GM19324 (cell line): ENCODE results near the gene DTNB.
"Not testable (repeated sequence)": the region's sequence is repeated elsewhere in the genome, so short reads cannot be mapped to it uniquely, and the experiment has no call there.

Source experiments
- ATAC-seq: cut with Tn5 transposase; IDR thresholded peaks from one replicate; pipeline ENCODE4 v1.9.1; 2021; ENCODE audit warnings: mild to moderate bottlenecking, moderate library complexity; ENCODE audit not compliant: unreplicated experiment, low FRiP score

Gene DTNB

GRCh38 chr2:25633801-25634200 is 39.6 kb downstream of the DTNB start:
- not testable (repeated sequence) for ATAC-seq

GRCh38 chr2:25632396-25632795 is 41.0 kb downstream of the DTNB start:
- ATAC-seq = no peak

GRCh38 chr2:25624635-25625034 is 48.7 kb downstream of the DTNB start:
- ATAC-seq = no peak

GRCh38 chr2:25623361-25623760 is 50.0 kb downstream of the DTNB start:
- no peak for ATAC-seq

- no peak for ATAC-seq
Measured at GRCh38 chr2:25620711-25621110, 52.7 kb downstream of the DTNB start.

- ATAC-seq = no peak
Measured at GRCh38 chr2:25620077-25620476, 53.3 kb downstream of the DTNB start.

GRCh38 chr2:25619185-25619584 is 54.2 kb downstream of the DTNB start:
- no peak for ATAC-seq

GRCh38 chr2:25618676-25619075 is 54.7 kb downstream of the DTNB start:
- ATAC-seq = no peak

GRCh38 chr2:25617948-25618646 is 55.3 kb downstream of the DTNB start:
- ATAC-seq = no peak

- ATAC-seq = no peak
Measured at GRCh38 chr2:25615920-25616319, 57.5 kb downstream of the DTNB start.

GRCh38 chr2:25615386-25615785 is 58.0 kb downstream of the DTNB start:
- ATAC-seq = no peak

GRCh38 chr2:25614711-25615110 is 58.7 kb downstream of the DTNB start:
- ATAC-seq = no peak

GRCh38 chr2:25608718-25609117 is 64.7 kb downstream of the DTNB start:
- ATAC-seq = no peak

- ATAC-seq = no peak
Measured at GRCh38 chr2:25606892-25607291, 66.5 kb downstream of the DTNB start.

- ATAC-seq = no peak
Measured at GRCh38 chr2:25602333-25602723, 71.0 kb downstream of the DTNB start.

- ATAC-seq = not testable (repeated sequence)
Measured at GRCh38 chr2:25601711-25602332, 71.6 kb downstream of the DTNB start.

GRCh38 chr2:25598911-25599310 is 74.5 kb downstream of the DTNB start:
- ATAC-seq = no peak

- ATAC-seq = no peak
Measured at GRCh38 chr2:25598332-25598731, 75.0 kb downstream of the DTNB start.

- ATAC-seq = no peak
Measured at GRCh38 chr2:25597881-25598280, 75.5 kb downstream of the DTNB start.

- no peak for ATAC-seq
Measured at GRCh38 chr2:25596516-25597244, 76.7 kb downstream of the DTNB start.

GRCh38 chr2:25595393-25595792 is 78.0 kb downstream of the DTNB start:
- ATAC-seq = no peak

GRCh38 chr2:25594991-25595390 is 78.4 kb downstream of the DTNB start:
- no peak for ATAC-seq
